Measurements from ENCODE around the gene KRT86. TPM values are rescaled to one million over a fixed set of nuclear protein-coding genes. Genes with fewer than 3 reads are reported as not detected.
A peak's percentile ranks its signal among the peaks of the same experiment; 100 is the strongest.
"Not testable (repeated sequence)": the region's sequence is repeated elsewhere in the genome, so short reads cannot be mapped to it uniquely, and the experiment has no call there.

Gene KRT86
- total RNA-seq, 1 donor from 2014 or later = not detected

- DNase-seq = no peak
Measured at GRCh38 chr12:52295663-52296062, 21.2 kb downstream of the KRT86 start.

GRCh38 chr12:52296572-52297215 is 22.2 kb downstream of the KRT86 start:
- DNase-seq = no peak

GRCh38 chr12:52298677-52299190 is 24.3 kb downstream of the KRT86 start:
- DNase-seq = no peak

- DNase-seq = no peak
Measured at GRCh38 chr12:52300796-52301691, 26.6 kb downstream of the KRT86 start.

GRCh38 chr12:52301721-52302120 is 27.3 kb downstream of the KRT86 start:
- DNase-seq = not testable (repeated sequence)

- DNase-seq = not testable (repeated sequence)
Measured at GRCh38 chr12:52302242-52302914, 27.9 kb downstream of the KRT86 start.

- DNase-seq = not testable (repeated sequence)
Measured at GRCh38 chr12:52304941-52305411, 30.5 kb downstream of the KRT86 start.

GRCh38 chr12:52305921-52306705 is 31.7 kb downstream of the KRT86 start:
- DNase-seq = peak; percentile 19

- DNase-seq = no peak
Measured at GRCh38 chr12:52306731-52307130, 32.3 kb downstream of the KRT86 start.

- peak; percentile 36 for DNase-seq
Measured at GRCh38 chr12:52307836-52308805, 33.7 kb downstream of the KRT86 start.

GRCh38 chr12:52308806-52309425 is 34.5 kb downstream of the KRT86 start:
- DNase-seq = no peak

GRCh38 chr12:52310622-52311284 is 36.3 kb downstream of the KRT86 start:
- DNase-seq = no peak

GRCh38 chr12:52311285-52311648 is 36.8 kb downstream of the KRT86 start:
- no peak for DNase-seq

GRCh38 chr12:52312086-52312485 is 37.6 kb downstream of the KRT86 start:
- no peak for DNase-seq

- no peak for DNase-seq
Measured at GRCh38 chr12:52313461-52313860, 39.0 kb downstream of the KRT86 start.

GRCh38 chr12:52313926-52314325 is 39.5 kb downstream of the KRT86 start:
- no peak for DNase-seq

GRCh38 chr12:52314511-52314910 is 40.1 kb downstream of the KRT86 start:
- no peak for DNase-seq

- peak; percentile 18 for DNase-seq
Measured at GRCh38 chr12:52315721-52316120, 41.3 kb downstream of the KRT86 start.

- no peak for DNase-seq
Measured at GRCh38 chr12:52316290-52316689, 41.8 kb downstream of the KRT86 start.

- no peak for DNase-seq
Measured at GRCh38 chr12:52316701-52317100, 42.3 kb downstream of the KRT86 start.
